A673 (cell line): Measurements from ENCODE around the gene GABRA5. TPM values are rescaled to one million over a fixed set of nuclear protein-coding genes. Genes with fewer than 3 reads are reported as not detected.

ENCODE experiments used
- BruUV-seq: library from RNA; stranded (reverse); fragments of 400-500 nt; replicated peaks from 2 replicates; lab custom pipeline; 2021; lab: Mats Ljungman, UMichigan
- CTCF ChIA-PET: fragments of 300-600 bp; sonication (Branson Sonifier 250); formaldehyde crosslinking; loops from one replicate; lab custom pipeline; 2022; ENCODE audit warnings: antibody characterized with exemption; lab: Charles Lee
- POLR2A ChIA-PET: fragments of 300-600 bp; sonication (Branson Sonifier 250); formaldehyde crosslinking; loops from one replicate; lab custom pipeline; 2022; ENCODE audit warnings: antibody characterized with exemption; ENCODE audit not compliant: low non-redundant PET; lab: Charles Lee
- DNase-seq: peaks from one replicate; pipeline ENCODE4 v3.0.0-alpha.2; 2015; ENCODE audit warnings: low spot score
- H3K27ac ChIP-seq: fragments of 200-600 bp; sonication (generic); 2 replicates; pipeline ENCODE4 v1.5.1; 2016; ENCODE audit warnings: mixed run types, low read depth, mild to moderate bottlenecking, mixed read lengths, antibody characterized with exemption, low read length; ENCODE audit not compliant: poor library complexity, severe bottlenecking
- H3K27me3 ChIP-seq: fragments of 200-600 bp; sonication (generic); replicated peaks from 2 replicates; pipeline ENCODE4 v1.6.1; 2017; ENCODE audit warnings: mixed run types, low read depth, mild to moderate bottlenecking, mixed read lengths, antibody characterized with exemption, low read length; ENCODE audit not compliant: insufficient read depth, poor library complexity
- H3K36me3 ChIP-seq: fragments of 200-600 bp; sonication (generic); 2 replicates; pipeline ENCODE4 v1.6.1; 2016; ENCODE audit warnings: mixed run types, mild to moderate bottlenecking, mixed read lengths, antibody characterized with exemption, low read length; ENCODE audit not compliant: insufficient read depth, poor library complexity, severe bottlenecking
- H3K4me1 ChIP-seq: fragments of 200-600 bp; sonication (generic); 2 replicates; pipeline ENCODE4 v1.6.1; 2017; ENCODE audit warnings: mixed run types, mild to moderate bottlenecking, mixed read lengths, antibody characterized with exemption, low read length; ENCODE audit not compliant: insufficient read depth, poor library complexity, severe bottlenecking
- H3K4me3 ChIP-seq: fragments of 200-600 bp; sonication (generic); 2 replicates; pipeline ENCODE4 v1.5.1; 2016; ENCODE audit warnings: low read depth, mixed run types, mild to moderate bottlenecking, mixed read lengths, low read length; ENCODE audit not compliant: poor library complexity, severe bottlenecking
- H3K9me3 ChIP-seq: fragments of 200-600 bp; sonication (generic); 2 replicates; pipeline ENCODE4 v1.6.1; 2016; ENCODE audit warnings: mixed run types, low read depth, mild to moderate bottlenecking, mixed read lengths, antibody characterized with exemption, low read length; ENCODE audit not compliant: poor library complexity, severe bottlenecking
- EZH2 ChIP-seq: fragments of 200-600 bp; sonication (generic); IDR thresholded peaks from 2 replicates; pipeline ENCODE4 v1.6.1; 2017; ENCODE audit warnings: borderline replicate concordance, low read depth, mild to moderate bottlenecking, mixed read lengths, antibody characterized with exemption, low read length; ENCODE audit not compliant: poor library complexity, severe bottlenecking
- intact Hi-C: fragments of 100-400 bp; cut with micrococcal nuclease; formaldehyde crosslinking; loops from one replicate; pipeline ENCODE4 v1.10.0; 2022; ENCODE audit not compliant: unreplicated experiment
- total RNA-seq: library from RNA; stranded (reverse); gene quantifications from 2 replicates; pipeline ENCODE4 v1.2.3, GENCODE V29; 2021
- TF ChIP-seq, protein P1 (sequence below): fragments of 300-800, 200-600 bp; sonication (generic); conservative IDR thresholded peaks from 2 replicates; pipeline ENCODE4 v1.5.1; 2017; ENCODE audit warnings: low read depth, mild to moderate bottlenecking, antibody characterized with exemption, low read length, moderate library complexity, mixed read lengths

GABRA5 gene
- total RNA-seq, 1 experiment from 2014 or later, result not detected

- no peaks in the 10 kb centered on the region for H3K36me3 ChIP-seq
- peaks cover 5% of the 10 kb centered on the region for H3K9me3 ChIP-seq
- no TSS peak for BruUV-seq
- no peak overlapping the region for H3K4me3 ChIP-seq
- ChIA-PET POLR2A (no interaction called here), CTCF (no interaction called here)
- no peak overlapping the region for H3K27ac ChIP-seq
- no peaks in the 10 kb centered on the region for H3K4me1 ChIP-seq
- TF ChIP-seq, protein P1, sequence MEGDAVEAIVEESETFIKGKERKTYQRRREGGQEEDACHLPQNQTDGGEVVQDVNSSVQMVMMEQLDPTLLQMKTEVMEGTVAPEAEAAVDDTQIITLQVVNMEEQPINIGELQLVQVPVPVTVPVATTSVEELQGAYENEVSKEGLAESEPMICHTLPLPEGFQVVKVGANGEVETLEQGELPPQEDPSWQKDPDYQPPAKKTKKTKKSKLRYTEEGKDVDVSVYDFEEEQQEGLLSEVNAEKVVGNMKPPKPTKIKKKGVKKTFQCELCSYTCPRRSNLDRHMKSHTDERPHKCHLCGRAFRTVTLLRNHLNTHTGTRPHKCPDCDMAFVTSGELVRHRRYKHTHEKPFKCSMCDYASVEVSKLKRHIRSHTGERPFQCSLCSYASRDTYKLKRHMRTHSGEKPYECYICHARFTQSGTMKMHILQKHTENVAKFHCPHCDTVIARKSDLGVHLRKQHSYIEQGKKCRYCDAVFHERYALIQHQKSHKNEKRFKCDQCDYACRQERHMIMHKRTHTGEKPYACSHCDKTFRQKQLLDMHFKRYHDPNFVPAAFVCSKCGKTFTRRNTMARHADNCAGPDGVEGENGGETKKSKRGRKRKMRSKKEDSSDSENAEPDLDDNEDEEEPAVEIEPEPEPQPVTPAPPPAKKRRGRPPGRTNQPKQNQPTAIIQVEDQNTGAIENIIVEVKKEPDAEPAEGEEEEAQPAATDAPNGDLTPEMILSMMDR, result no peak
- no peak for TF ChIP-seq EZH2
- intact Hi-C loops, result no loop called here
- H3K27me3 ChIP-seq, result no peaks in the 10 kb centered on the region
- no peak for DNase-seq
Observed at GRCh38 chr15:26899658-26900057, 32.8 kb downstream of the GABRA5 start.

DNA sequence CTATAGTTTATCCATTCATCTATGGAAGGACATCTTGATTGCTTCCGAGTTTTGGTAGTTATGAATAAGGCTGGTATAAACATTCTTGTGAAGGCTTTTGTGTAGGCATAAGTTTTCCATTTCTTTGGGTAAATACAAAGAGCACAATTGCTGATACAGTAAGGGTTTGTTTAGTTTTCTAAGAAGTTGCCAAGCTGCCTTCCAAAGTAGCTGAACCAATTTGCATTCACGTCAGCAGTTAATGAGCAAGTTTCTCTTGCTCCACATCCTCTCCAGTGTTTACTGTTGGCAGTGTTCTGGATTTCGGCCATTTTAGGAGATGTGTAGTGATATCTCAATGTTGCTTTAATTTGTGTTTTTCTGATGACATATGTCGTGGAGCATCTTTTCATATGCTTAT lies 34.2 kb downstream of the GABRA5 start:
- Histone ChIP-seq H3K27ac (no peak overlapping the region), H3K4me1 (no peaks in the 10 kb centered on the region), H3K9me3 (peaks cover 5% of the 10 kb centered on the region), H3K4me3 (no peak overlapping the region), H3K36me3 (no peaks in the 10 kb centered on the region), H3K27me3 (no peaks in the 10 kb centered on the region)
- ChIA-PET CTCF (no interaction called here), POLR2A (no interaction called here)
- TF ChIP-seq, protein P1, result no peak
- TF ChIP-seq EZH2, result no peak
- intact Hi-C loops, result no loop called here
- no peak for DNase-seq
- no TSS peak for BruUV-seq

DNA sequence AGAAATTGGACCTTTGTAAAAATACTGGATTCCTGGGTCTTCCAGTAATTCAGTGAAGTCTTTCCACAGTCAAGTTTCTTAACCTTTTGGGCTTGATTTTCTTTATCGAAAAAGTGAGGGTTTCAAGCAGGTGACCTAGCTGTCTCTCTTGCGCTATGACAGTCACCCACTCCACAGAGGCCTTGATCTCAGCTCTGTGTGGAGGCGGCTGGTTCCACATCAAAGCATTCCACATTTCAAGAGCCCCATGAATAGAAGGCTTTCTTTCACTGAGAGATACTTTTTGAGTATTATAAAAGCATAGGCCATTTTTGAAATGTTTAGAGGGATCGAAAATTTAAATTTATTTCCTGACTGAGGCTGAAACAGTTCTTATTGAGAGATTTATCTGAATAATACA lies 43.9 kb downstream of the GABRA5 start:
- Histone ChIP-seq H3K27ac (no peak overlapping the region), H3K4me1 (no peaks in the 10 kb centered on the region), H3K36me3 (no peaks in the 10 kb centered on the region), H3K27me3 (no peaks in the 10 kb centered on the region), H3K4me3 (no peak overlapping the region), H3K9me3 (peaks cover 31% of the 10 kb centered on the region)
- CTCF ChIA-PET, result no interaction called here
- intact Hi-C loops, result no loop called here
- POLR2A ChIA-PET, result no interaction called here
- no TSS peak for BruUV-seq
- no peak for DNase-seq
- no peak for TF ChIP-seq EZH2
- TF ChIP-seq, protein P1, result no peak
